ENCODE results near the gene PLEKHB2. TPM values are rescaled to one million over a fixed set of nuclear protein-coding genes. Genes with fewer than 3 reads are reported as not detected.

Gene PLEKHB2
- total and polyA plus RNA-seq, 2 donors from 2014 or later = 85.4 to 110 TPM

GRCh38 chr2:131081190-131081589 lies 23.9 kb upstream of the PLEKHB2 start:
- H3K27ac ChIP-seq (ENCODE audit: low read depth in 2 of 2, low read length in 2 of 2) = no peak overlapping the region
- intact Hi-C loops (cut with DNase I) = no loop called here
- no peak for DNase-seq
- no peaks in the 10 kb centered on the region for H3K27me3 ChIP-seq (ENCODE audit: control insufficient read depth, insufficient read depth, low read length)
- H3K4me3 ChIP-seq (ENCODE audit: low read length in 3 of 3) = no peak overlapping the region
- H3K9ac ChIP-seq (ENCODE audit: low read length in 3 of 3) = no peak overlapping the region
- H3K4me1 ChIP-seq (ENCODE audit: control insufficient read depth in 2 of 3, insufficient read depth in 2 of 3, low read depth in 1 of 3, low read length in 3 of 3) = peaks cover 0 to 6% (median 3%) of the 10 kb centered on the region in 3 donors
- no peak for FAIRE-seq
- no peak for TF ChIP-seq CTCF (IDR thresholded peaks at IDR 0.05; ENCODE audit: borderline replicate concordance, extremely low read depth, insufficient read depth)
- peaks cover 2 to 29% (median 18%) of the 10 kb centered on the region in 3 donors for H3K36me3 ChIP-seq (ENCODE audit: control insufficient read depth in 2 of 3, insufficient read depth in 3 of 3, low read length in 3 of 3)
- H3K9me3 ChIP-seq (ENCODE audit: control insufficient read depth in 2 of 3, insufficient read depth in 1 of 3, low read length in 3 of 3) = no peaks in the 10 kb centered on the region

GRCh38 chr2:131085646-131086045 lies 19.5 kb upstream of the PLEKHB2 start:
- H3K36me3 ChIP-seq (ENCODE audit: control insufficient read depth in 2 of 3, insufficient read depth in 3 of 3, low read length in 3 of 3) = peaks cover 5 to 42% (median 18%) of the 10 kb centered on the region in 3 donors
- TF ChIP-seq CTCF (IDR thresholded peaks at IDR 0.05; ENCODE audit: borderline replicate concordance, extremely low read depth, insufficient read depth) = no peak
- DNase-seq (no peak), FAIRE-seq (no peak)
- no peaks in the 10 kb centered on the region for H3K9me3 ChIP-seq (ENCODE audit: control insufficient read depth in 2 of 3, insufficient read depth in 1 of 3, low read length in 3 of 3)
- peaks cover 0 to 6% (median 3%) of the 10 kb centered on the region in 3 donors for H3K4me1 ChIP-seq (ENCODE audit: control insufficient read depth in 2 of 3, insufficient read depth in 2 of 3, low read depth in 1 of 3, low read length in 3 of 3)
- H3K27ac ChIP-seq (ENCODE audit: low read depth in 2 of 2, low read length in 2 of 2) = no peak overlapping the region
- H3K4me3 ChIP-seq (ENCODE audit: low read length in 3 of 3) = no peak overlapping the region
- intact Hi-C loops (cut with DNase I) = no loop called here
- no peaks in the 10 kb centered on the region for H3K27me3 ChIP-seq (ENCODE audit: control insufficient read depth, insufficient read depth, low read length)
- no peak overlapping the region for H3K9ac ChIP-seq (ENCODE audit: low read length in 3 of 3)

- no peak for FAIRE-seq
- H3K4me1 ChIP-seq (ENCODE audit: control insufficient read depth in 2 of 3, insufficient read depth in 2 of 3, low read depth in 1 of 3, low read length in 3 of 3) = no peaks in the 10 kb centered on the region
- H3K27me3 ChIP-seq (ENCODE audit: control insufficient read depth, insufficient read depth, low read length) = no peaks in the 10 kb centered on the region
- intact Hi-C loops (cut with DNase I) = no loop called here
- peak in 1 of 5 donors; percentile 43 for DNase-seq
- peak overlapping the region; percentile 56 to 86 (median 86) for H3K9ac ChIP-seq (ENCODE audit: low read length in 3 of 3)
- peaks cover 1 to 15% (median 2%) of the 10 kb centered on the region in 3 donors for H3K36me3 ChIP-seq (ENCODE audit: control insufficient read depth in 2 of 3, insufficient read depth in 3 of 3, low read length in 3 of 3)
- H3K4me3 ChIP-seq (ENCODE audit: low read length in 3 of 3) = peak overlapping the region; percentile 62 to 91 (median 72)
- H3K9me3 ChIP-seq (ENCODE audit: control insufficient read depth in 2 of 3, insufficient read depth in 1 of 3, low read length in 3 of 3) = no peaks in the 10 kb centered on the region
- no peak for TF ChIP-seq CTCF (IDR thresholded peaks at IDR 0.05; ENCODE audit: borderline replicate concordance, extremely low read depth, insufficient read depth)
- peak overlapping the region; percentile 94 to 97 for H3K27ac ChIP-seq (ENCODE audit: low read depth in 2 of 2, low read length in 2 of 2)
These were observed 12.6 kb upstream of the PLEKHB2 start for GRCh38 chr2:131092458-131093005.

Data from kidney (tissue), 14 donors.